GM12878 (cell line): ENCODE data around the gene ZNF621. TPM values are rescaled to one million over a fixed set of nuclear protein-coding genes. Genes with fewer than 3 reads are reported as not detected.

ENCODE experiments used
- DPF2 ChIP-seq: fragments of 450-650 bp; IDR thresholded peaks from 2 replicates; pipeline ENCODE4 v1.6.1; 2017; ENCODE audit warnings: mild to moderate bottlenecking
- ETV6 ChIP-seq, 2 experiments: fragments of 450-650 bp in 1 of 2; IDR thresholded peaks in 1 of 2; conservative IDR thresholded peaks in 1 of 2; 2 replicates each; pipeline ENCODE4 v1.6.1; 2014; ENCODE audit warnings: antibody characterized with exemption in 1 of 2, borderline replicate concordance in 1 of 2, low read depth in 1 of 2, mild to moderate bottlenecking in 1 of 2, moderate library complexity in 1 of 2
- GABPA ChIP-seq: IDR thresholded peaks from 2 replicates; pipeline ENCODE4 v1.6.1; 2014; ENCODE audit warnings: antibody characterized with exemption, low read depth, mild to moderate bottlenecking, inconsistent platforms
- KAT2A ChIP-seq: conservative IDR thresholded peaks from 2 replicates; pipeline ENCODE4 v1.6.1; 2011; ENCODE audit warnings: low read depth, low read length; ENCODE audit not compliant: control insufficient read depth
- LARP7 ChIP-seq: fragments of 450-650 bp; IDR thresholded peaks from 2 replicates; pipeline ENCODE4 v1.6.1; 2017; ENCODE audit warnings: mild to moderate bottlenecking
- MEF2B ChIP-seq: fragments of 450-650 bp; IDR thresholded peaks from 2 replicates; pipeline ENCODE4 v1.6.1; 2018; ENCODE audit warnings: mild to moderate bottlenecking, moderate library complexity; ENCODE audit not compliant: partially characterized antibody, poor library complexity, severe bottlenecking
- MYC ChIP-seq: IDR thresholded peaks from 2 replicates; pipeline ENCODE4 v1.6.1; 2011; ENCODE audit warnings: mild to moderate bottlenecking, low read length, moderate library complexity, inconsistent platforms; ENCODE audit not compliant: insufficient read depth, insufficient replicate concordance, insufficient read length, severe bottlenecking
- NR2F1 ChIP-seq: fragments of 450-650 bp; conservative IDR thresholded peaks from 2 replicates; pipeline ENCODE4 v1.6.1; 2017; ENCODE audit warnings: mild to moderate bottlenecking
- POLR2AphosphoS2 ChIP-seq: IDR thresholded peaks from 2 replicates; pipeline ENCODE4 v1.6.1; 2011; ENCODE audit warnings: low read depth, mild to moderate bottlenecking, low read length, improper control_type of control experiment, moderate library complexity
- RFX5 ChIP-seq: IDR thresholded peaks from 2 replicates; pipeline ENCODE4 v1.6.1; 2011; ENCODE audit warnings: low read depth, low read length, improper control_type of control experiment
- YBX1 ChIP-seq: fragments of 450-650 bp; IDR thresholded peaks from 2 replicates; pipeline ENCODE4 v1.6.1; 2016; ENCODE audit warnings: antibody characterized with exemption
- ZNF24 ChIP-seq: fragments of 450-650 bp; IDR thresholded peaks from 2 replicates; pipeline ENCODE4 v1.6.1; 2017; ENCODE audit warnings: antibody characterized with exemption, mild to moderate bottlenecking
- polyA plus RNA-seq, 11 experiments: library from polyadenylated mRNA; depleted of rRNA in 4 of 11; unstranded in 6 of 11; stranded (reverse) in 5 of 11; fragments of >200 nt; fragmentation: Nextera tagmentation in 4 of 11; fragmentation: Illumina TruSeq in 1 of 11; extraction: Ambion mirVana in 4 of 11; extraction: Trizol in 1 of 11; gene quantifications; 1 replicate in 1 of 11; 2 replicates in 10 of 11; pipeline versions ENCODE4 v1.2.1 to v1.2.3, GENCODE V29; 2011 to 2016; ENCODE audit warnings: inconsistent platforms in 2 of 11, missing spikeins in 2 of 11, low read depth in 1 of 11
- total RNA-seq, 4 experiments: library from RNA; depleted of rRNA in 3 of 4; stranded (reverse); fragments of >200 nt in 3 of 4; fragmentation: Illumina TruSeq in 1 of 4; extraction: Trizol in 1 of 4; gene quantifications; 2 replicates each; pipeline versions ENCODE4 v1.2.1 to v1.2.3, GENCODE V29; 2013 to 2021
- TF ChIP-seq, protein P1 (sequence below): IDR thresholded peaks from 2 replicates; pipeline ENCODE4 v1.6.1; 2011; ENCODE audit warnings: mild to moderate bottlenecking, low read depth, low read length, moderate library complexity; ENCODE audit not compliant: insufficient replicate concordance
- TF ChIP-seq, protein P2 (sequence below): fragments of 450-650 bp; IDR thresholded peaks from 2 replicates; pipeline ENCODE4 v1.6.1; 2016; ENCODE audit warnings: mild to moderate bottlenecking, moderate library complexity, borderline replicate concordance
- TF ChIP-seq, protein P3 (sequence below): fragments of 450-650 bp; conservative IDR thresholded peaks from 2 replicates; pipeline ENCODE4 v1.6.1; 2017; ENCODE audit warnings: mild to moderate bottlenecking, moderate library complexity
- TF ChIP-seq, protein P4 (sequence below): fragments of 450-650 bp; IDR thresholded peaks from 2 replicates; pipeline ENCODE4 v1.6.1; 2018; ENCODE audit warnings: borderline replicate concordance, mild to moderate bottlenecking; ENCODE audit not compliant: partially characterized antibody
- TF ChIP-seq, protein P5 (sequence below): IDR thresholded peaks from 2 replicates; pipeline ENCODE4 v1.6.1; 2012; ENCODE audit warnings: low read depth, low read length, improper control_type of control experiment

The ZNF621 gene
- total and polyA plus RNA-seq, 10 of the 15 experiments (the other 5 are each of a cell fraction or from before 2014, with no cell fraction given) = 2.9 to 26.3 (median 11.9) TPM

DNA sequence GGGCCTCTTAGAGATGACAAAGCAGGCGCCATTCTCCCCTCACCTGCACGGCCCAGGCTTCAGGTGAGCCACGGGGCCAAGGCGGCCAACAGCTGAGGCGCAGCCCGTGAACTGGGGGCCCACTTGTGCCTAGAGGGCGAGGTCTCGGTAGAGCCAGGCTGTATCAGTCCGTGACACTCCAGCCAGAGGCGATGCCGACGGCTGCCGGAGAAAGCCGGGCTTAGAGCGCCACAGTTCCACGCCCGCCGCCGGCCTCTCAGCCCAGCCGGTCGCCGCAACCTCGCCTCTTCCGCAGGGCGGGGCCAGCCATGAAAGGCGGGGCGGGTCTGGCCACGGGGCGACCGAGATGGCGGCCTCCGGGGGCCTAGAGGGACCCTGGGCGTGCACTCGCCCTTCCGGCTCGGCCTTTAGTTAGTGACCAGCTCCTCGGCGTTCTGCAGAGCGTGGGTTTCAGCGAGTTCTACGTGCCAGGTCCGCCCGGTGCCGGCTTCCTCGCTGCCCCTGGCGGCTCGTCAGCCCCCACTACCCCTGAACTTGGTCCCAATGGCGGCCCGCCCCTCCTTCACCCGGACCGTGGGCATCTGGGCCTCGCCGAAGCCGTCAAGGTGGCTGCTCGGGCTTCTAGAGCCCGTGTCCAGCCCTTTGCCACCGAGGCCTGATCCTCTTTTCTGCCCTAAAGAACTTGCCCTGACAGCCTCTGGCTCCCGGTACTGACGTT, at the start of gene ZNF621 (continued):
- TF ChIP-seq POLR2AphosphoS2 (peak; percentile 84), MEF2B (no peak), RFX5 (no peak), YBX1 (no peak), DPF2 (0 out of 2 replicates have a peak, but pooled peaks have one; percentile 23), LARP7 (peak; percentile 56), MYC (peak; percentile 77), ETV6 (conservative IDR thresholded peaks at IDR 0.05 in 1 of 2, IDR thresholded peaks at IDR 0.05 in 1 of 2; ENCODE audit: borderline replicate concordance in 1 of 2, low read depth in 1 of 2) (0 out of 4 replicates have a peak, but pooled peaks of 1 of the 2 experiments have one; percentile 25), ZNF24 (peak; percentile 35; the same call in 1 of the 2 replicates), GABPA (peak; percentile 69), NR2F1 (peak; percentile 61; the same call in 1 of the 2 replicates), KAT2A (no peak)
- TF ChIP-seq, protein P1, sequence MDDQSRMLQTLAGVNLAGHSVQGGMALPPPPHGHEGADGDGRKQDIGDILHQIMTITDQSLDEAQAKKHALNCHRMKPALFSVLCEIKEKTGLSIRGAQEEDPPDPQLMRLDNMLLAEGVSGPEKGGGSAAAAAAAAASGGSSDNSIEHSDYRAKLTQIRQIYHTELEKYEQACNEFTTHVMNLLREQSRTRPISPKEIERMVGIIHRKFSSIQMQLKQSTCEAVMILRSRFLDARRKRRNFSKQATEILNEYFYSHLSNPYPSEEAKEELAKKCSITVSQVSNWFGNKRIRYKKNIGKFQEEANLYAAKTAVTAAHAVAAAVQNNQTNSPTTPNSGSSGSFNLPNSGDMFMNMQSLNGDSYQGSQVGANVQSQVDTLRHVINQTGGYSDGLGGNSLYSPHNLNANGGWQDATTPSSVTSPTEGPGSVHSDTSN = no peak
- TF ChIP-seq, protein P2, sequence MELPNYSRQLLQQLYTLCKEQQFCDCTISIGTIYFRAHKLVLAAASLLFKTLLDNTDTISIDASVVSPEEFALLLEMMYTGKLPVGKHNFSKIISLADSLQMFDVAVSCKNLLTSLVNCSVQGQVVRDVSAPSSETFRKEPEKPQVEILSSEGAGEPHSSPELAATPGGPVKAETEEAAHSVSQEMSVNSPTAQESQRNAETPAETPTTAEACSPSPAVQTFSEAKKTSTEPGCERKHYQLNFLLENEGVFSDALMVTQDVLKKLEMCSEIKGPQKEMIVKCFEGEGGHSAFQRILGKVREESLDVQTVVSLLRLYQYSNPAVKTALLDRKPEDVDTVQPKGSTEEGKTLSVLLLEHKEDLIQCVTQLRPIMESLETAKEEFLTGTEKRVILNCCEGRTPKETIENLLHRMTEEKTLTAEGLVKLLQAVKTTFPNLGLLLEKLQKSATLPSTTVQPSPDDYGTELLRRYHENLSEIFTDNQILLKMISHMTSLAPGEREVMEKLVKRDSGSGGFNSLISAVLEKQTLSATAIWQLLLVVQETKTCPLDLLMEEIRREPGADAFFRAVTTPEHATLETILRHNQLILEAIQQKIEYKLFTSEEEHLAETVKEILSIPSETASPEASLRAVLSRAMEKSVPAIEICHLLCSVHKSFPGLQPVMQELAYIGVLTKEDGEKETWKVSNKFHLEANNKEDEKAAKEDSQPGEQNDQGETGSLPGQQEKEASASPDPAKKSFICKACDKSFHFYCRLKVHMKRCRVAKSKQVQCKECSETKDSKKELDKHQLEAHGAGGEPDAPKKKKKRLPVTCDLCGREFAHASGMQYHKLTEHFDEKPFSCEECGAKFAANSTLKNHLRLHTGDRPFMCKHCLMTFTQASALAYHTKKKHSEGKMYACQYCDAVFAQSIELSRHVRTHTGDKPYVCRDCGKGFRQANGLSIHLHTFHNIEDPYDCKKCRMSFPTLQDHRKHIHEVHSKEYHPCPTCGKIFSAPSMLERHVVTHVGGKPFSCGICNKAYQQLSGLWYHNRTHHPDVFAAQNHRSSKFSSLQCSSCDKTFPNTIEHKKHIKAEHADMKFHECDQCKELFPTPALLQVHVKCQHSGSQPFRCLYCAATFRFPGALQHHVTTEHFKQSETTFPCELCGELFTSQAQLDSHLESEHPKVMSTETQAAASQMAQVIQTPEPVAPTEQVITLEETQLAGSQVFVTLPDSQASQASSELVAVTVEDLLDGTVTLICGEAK = peak; percentile 70
- TF ChIP-seq, protein P3, sequence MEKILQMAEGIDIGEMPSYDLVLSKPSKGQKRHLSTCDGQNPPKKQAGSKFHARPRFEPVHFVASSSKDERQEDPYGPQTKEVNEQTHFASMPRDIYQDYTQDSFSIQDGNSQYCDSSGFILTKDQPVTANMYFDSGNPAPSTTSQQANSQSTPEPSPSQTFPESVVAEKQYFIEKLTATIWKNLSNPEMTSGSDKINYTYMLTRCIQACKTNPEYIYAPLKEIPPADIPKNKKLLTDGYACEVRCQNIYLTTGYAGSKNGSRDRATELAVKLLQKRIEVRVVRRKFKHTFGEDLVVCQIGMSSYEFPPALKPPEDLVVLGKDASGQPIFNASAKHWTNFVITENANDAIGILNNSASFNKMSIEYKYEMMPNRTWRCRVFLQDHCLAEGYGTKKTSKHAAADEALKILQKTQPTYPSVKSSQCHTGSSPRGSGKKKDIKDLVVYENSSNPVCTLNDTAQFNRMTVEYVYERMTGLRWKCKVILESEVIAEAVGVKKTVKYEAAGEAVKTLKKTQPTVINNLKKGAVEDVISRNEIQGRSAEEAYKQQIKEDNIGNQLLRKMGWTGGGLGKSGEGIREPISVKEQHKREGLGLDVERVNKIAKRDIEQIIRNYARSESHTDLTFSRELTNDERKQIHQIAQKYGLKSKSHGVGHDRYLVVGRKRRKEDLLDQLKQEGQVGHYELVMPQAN = peak; percentile 65; the same call in 1 of the 2 replicates
- TF ChIP-seq, protein P4, sequence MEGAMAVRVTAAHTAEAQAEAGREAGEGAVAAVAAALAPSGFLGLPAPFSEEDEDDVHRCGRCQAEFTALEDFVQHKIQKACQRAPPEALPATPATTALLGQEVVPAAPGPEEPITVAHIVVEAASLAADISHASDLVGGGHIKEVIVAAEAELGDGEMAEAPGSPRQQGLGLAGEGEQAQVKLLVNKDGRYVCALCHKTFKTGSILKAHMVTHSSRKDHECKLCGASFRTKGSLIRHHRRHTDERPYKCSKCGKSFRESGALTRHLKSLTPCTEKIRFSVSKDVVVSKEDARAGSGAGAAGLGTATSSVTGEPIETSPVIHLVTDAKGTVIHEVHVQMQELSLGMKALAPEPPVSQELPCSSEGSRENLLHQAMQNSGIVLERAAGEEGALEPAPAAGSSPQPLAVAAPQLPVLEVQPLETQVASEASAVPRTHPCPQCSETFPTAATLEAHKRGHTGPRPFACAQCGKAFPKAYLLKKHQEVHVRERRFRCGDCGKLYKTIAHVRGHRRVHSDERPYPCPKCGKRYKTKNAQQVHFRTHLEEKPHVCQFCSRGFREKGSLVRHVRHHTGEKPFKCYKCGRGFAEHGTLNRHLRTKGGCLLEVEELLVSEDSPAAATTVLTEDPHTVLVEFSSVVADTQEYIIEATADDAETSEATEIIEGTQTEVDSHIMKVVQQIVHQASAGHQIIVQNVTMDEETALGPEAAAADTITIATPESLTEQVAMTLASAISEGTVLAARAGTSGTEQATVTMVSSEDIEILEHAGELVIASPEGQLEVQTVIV = no peak
- TF ChIP-seq, protein P5, sequence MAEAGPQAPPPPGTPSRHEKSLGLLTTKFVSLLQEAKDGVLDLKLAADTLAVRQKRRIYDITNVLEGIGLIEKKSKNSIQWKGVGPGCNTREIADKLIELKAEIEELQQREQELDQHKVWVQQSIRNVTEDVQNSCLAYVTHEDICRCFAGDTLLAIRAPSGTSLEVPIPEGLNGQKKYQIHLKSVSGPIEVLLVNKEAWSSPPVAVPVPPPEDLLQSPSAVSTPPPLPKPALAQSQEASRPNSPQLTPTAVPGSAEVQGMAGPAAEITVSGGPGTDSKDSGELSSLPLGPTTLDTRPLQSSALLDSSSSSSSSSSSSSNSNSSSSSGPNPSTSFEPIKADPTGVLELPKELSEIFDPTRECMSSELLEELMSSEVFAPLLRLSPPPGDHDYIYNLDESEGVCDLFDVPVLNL = no peak
